PC-3 (cell line): ENCODE results near the gene PITPNM3.

Experiments used
- CTCF ChIP-seq: fragments of 300-600 bp; sonication (generic); conservative IDR thresholded peaks from 2 replicates; pipeline ENCODE4 v1.5.1; 2017; ENCODE audit warnings: antibody characterized with exemption, low read depth, mild to moderate bottlenecking, low read length
- EZH2 ChIP-seq: fragments of 300-600 bp; sonication (generic); IDR thresholded peaks from one replicate; pipeline ENCODE4 v1.6.1; 2017; ENCODE audit warnings: antibody characterized with exemption, mild to moderate bottlenecking, low read length; ENCODE audit not compliant: unreplicated experiment
- EZH2phosphoT487 ChIP-seq: fragments of 300-600 bp; sonication (generic); IDR thresholded peaks from 2 replicates; pipeline ENCODE4 v1.6.1; 2018; ENCODE audit warnings: mild to moderate bottlenecking, antibody characterized with exemption, low read length, borderline replicate concordance

GRCh38 chr17:6546069-6546718, 10.2 kb downstream of the PITPNM3 start:
- TF ChIP-seq CTCF (no peak), EZH2 (no peak), EZH2phosphoT487 (no peak)
